HG02588 (cell line): ENCODE data around the gene OSBP2.
"Not testable (repeated sequence)": the region's sequence is repeated elsewhere in the genome, so short reads cannot be mapped to it uniquely, and the experiment has no call there.

Experiments used
- ATAC-seq: cut with Tn5 transposase; IDR thresholded peaks from one replicate; pipeline ENCODE4 v1.9.1; 2021; ENCODE audit warnings: mild to moderate bottlenecking, moderate library complexity; ENCODE audit not compliant: unreplicated experiment

OSBP2 gene

DNA sequence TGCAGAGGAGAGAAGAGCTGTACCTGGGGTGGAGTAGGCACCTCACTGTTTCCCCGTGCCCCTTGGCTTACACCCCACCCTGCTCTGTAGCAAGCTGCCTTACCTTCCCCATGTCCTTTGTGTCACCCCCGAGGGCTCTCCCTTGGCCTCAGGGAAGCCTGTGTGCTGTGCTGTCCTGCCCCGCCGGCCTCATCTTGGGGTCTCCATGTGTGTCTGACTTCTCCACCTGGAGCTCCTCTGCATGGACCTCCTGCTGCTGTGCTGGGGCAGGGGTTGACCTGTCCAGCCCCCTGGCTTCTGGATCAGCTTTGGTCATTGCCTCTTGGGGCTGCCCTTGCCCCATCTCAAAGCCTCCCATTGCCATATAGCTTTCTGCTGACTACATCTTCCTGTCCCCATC lies 59.8 kb downstream of the OSBP2 start:
- ATAC-seq, result no peak

DNA sequence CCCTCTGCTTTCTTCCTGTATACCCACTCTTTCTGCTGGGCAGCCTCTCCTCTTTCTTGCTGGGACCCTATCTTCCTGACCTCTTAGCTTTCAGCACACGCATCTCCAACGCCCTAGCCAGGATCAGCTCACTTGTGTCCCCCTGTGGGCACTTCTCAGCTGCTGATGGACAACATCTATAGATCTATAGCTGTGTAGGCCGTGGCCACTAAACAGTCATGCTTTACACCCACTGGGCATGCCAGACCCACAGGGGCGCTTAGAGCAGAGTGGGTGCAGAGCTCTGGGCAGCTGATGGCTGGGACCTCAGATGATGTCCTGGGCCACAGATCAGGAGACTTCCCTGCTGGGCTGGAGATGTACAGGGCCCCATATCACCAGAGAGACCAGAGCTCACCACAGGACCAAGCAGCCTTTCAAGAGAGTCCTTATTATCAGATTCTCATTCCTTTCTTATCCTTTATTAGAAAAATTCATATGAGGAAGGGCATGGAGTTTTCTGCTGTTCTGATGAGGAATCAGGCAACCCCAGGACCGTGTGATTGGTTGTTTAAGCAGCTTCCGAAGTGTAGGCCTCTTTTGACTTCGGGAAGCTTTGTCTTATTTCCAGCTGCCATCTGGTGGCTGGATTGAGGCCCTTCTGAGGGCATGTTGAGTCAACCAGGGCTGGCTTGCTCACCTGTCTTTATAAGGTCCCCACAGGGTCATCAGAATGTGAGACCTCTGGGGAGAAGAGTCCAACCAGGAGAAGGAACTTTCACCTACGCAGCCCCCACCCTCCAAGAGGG lies 60.5 kb downstream of the OSBP2 start:
- no peak for ATAC-seq

DNA sequence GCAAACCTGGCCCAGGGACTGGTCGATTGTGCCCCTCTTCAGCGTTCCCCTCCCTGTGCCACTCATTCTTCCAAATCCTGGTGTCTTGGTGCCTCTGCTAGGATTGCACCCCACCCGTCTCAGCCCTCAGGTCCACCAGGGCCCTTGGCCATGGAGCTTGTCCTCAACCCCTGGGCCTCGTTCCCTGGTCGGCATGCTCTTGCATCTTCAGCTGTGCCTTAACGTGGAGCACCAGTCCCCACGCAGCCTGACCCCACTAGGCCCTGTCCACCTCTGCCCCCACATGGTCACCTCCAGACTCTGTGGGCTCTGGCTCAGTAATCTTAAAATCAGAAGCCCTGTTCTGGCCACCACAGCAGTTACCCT lies 61.1 kb downstream of the OSBP2 start:
- no peak for ATAC-seq

DNA sequence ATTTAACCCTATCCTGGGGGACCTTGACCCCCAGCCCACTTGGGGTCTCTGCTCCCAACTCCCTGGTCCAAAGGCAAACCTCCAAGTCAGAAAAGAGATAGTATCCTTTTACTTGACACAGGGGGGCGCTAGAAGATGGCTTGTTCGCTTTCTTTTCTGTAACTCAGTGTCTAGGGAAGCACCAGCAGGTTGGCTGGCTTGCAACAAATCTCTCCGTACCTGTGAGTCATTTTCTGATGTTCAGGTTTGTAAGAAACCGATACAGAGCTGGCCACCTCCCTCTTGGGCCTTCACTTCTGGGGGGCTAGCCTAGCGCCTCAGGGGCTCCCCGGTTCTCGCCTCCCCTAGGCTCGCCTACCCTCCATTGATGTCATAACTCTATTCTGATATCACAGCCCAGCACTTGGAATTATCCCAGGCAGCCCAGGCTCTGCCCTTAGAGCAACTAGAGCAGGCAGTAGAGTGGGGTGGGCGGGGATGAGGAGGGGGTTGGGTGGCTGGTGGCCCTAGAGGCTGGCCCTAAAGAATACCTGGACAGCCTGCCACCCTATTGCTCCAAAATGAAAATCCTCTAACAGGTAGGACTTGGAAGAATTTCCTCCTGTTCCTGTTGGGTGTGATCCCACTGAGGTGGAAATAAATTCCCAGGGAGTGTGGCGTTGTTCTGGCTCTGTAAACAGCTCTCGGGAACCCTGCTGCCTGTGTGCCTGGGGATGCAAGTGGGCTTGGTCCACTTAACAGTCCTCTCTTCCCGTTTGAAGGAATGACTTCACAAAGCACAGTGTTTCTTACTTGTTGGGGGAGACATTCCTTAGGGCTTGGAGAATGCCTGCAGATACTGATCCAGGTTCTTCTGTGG lies 69.4 kb downstream of the OSBP2 start:
- ATAC-seq, result no peak

DNA sequence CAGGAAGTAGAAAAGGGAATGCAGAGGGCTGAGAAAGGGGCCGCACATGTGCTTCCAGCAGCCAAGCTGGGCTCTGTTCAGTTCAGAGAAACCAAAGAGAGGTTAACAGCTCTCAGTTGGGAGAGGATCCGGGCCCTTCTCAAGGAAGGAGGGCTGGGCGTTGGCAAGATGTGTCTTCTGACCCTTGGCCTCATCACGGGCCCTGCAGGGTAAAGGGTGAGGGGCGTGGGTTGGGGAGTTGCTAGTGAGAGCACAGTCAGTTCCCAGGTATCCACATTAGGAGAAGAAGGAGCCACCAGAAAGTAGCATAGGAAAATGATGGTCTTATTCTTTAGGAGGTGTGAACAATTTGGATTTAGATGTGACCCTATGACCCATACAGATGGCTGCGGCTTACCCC lies 73.0 kb downstream of the OSBP2 start:
- ATAC-seq, result no peak

DNA sequence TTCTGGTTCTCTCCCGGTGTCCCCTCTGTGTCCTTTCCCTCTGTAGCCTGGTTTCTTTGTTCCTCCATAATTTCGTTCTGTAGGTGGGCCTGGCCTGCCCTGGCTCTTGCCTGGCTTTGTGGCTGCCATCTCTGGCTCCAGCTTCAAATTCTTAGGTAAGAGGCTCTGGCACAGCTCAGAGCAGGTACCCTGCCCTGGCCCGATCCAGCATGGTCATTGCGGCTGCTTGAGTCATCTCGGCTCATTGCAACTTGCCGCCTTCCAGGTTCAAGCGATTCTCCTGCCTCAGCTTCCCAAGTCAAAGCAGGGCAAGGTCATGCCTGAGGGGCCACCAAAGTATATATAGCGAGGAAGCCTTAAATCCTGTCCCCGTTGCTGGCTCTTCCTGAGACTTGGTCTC lies 76.0 kb downstream of the OSBP2 start:
- ATAC-seq, result no peak

DNA sequence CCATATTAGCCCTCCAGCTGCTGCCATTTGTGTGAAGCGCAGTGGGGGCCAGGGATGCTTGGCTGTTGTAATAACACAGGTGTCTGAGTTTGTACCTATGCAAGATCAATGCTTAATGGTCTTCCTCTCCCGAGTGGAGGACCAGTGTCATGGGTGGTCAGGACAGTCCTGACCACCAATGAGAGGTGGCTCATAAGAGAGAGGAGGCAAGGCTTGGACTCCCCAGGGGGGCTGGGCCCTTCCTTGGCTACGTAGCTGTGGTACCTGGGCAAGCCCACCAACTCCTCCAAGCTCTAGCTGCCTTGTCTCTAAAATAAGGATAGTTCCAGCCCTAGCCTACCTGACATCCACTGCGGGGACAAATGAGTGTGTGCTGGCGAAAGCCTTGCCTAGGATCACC lies 79.2 kb downstream of the OSBP2 start:
- no peak for ATAC-seq

DNA sequence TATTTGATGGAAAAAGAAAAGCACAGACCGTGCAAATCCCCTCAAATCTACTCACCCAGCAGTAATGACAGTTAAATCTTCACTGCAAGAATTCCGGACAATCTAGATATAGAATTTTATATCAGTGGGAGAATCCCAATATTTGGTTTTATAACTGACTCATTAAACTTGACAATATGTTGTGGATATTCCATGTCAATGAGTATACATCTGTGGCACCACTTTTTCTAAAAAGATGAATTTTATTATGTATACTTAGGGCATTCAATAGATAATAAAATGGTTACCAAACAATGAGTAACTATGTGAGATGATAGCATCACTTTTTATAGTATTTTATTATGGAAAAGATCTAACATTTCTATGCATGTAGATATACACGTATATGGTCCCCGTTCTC lies 79.9 kb downstream of the OSBP2 start:
- no peak for ATAC-seq

DNA sequence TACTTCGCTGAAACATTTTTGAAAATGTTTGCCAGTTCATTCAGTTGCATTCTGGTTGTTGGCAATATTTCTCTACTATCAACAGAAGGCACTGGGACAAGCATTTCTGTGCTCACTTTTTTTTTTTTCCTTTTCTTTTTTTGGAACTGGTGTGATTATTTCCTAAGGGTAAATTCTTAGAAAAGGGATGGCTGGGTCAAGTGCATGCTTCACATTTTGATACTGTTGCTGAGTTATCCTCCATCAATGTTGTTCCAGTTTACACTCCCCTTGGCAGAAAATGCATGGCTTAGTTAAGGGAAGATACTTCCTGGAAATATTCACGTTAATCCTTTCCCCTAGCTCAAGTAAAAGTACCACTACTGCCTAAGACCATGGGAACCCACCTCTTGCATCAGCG lies 81.8 kb downstream of the OSBP2 start:
- ATAC-seq, result no peak

DNA sequence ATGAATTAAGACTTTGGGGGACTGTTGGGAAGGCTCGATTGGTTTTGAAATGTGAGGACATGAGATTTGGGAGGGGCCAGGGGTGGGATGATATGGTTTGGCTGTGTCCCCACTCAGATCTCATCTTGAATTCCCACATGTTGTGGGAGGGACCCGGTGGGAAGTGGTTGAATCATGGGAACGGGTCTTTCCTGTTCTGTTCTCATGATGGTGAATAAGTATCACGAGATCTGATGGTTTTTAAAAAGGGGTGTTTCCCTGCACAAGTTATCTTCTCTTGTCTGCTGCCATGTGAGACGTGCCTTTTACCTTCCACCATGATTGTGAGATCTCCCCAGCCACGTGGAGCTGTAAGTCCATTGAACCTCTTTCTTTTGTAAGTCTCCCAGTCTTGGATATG lies 82.5 kb downstream of the OSBP2 start:
- ATAC-seq, result not testable (repeated sequence)

DNA sequence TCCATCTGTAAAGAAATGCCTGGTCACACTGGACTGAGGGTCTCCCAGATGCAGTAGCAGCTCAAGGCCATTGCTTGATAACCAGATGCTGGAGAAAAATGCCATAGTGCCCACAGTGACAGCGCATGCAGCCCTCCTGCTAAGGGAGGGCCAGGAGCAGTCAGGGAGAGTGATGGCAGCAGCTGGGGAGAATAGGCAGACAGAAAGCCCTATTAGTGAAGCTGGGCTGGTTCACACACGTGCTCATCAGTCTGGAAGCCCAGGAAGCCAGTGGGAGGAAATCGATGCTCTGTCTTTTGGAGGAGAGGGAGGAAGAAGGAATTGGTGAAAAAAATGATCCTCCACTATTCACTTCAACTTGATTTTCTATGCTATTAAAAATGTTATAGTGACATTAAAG lies 82.9 kb downstream of the OSBP2 start:
- no peak for ATAC-seq

DNA sequence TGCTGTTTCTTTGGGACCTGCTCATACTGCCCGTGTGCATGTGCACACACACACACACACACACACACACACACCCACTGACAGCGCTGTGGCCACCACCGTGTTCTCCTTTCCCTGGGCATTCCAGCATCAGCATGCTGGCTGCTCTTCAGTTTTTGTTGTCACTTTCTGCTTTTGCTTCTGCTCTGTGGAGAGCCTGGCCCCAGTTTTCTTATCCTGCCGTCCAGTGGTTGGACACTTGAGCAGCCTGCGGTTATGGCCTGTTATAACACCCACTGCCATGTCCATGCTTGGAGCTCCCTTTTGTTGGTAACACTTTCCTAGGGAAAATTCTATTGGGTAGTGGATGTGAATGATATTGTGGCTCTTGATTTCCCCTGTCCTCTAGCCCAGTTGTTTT lies 83.6 kb downstream of the OSBP2 start:
- no peak for ATAC-seq

DNA sequence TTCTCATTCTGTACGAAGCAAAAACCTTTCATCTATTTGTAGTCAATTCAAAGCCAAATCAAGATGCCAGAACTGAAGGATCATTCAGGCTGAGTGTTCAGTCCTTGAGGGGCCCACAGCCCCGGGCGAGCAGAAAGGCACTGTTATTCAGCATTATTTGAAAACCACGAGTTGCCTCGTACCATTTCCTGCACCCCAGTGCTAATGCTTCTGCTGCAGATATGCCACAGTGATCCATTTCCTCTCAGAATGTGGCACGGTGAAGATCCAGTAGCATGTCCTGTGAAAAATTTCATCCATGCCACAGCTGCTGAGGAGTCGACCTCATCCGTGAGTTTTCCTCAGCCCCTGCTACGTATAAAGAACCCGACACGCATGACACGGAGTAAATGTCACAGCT lies 85.4 kb downstream of the OSBP2 start:
- ATAC-seq, result no peak

DNA sequence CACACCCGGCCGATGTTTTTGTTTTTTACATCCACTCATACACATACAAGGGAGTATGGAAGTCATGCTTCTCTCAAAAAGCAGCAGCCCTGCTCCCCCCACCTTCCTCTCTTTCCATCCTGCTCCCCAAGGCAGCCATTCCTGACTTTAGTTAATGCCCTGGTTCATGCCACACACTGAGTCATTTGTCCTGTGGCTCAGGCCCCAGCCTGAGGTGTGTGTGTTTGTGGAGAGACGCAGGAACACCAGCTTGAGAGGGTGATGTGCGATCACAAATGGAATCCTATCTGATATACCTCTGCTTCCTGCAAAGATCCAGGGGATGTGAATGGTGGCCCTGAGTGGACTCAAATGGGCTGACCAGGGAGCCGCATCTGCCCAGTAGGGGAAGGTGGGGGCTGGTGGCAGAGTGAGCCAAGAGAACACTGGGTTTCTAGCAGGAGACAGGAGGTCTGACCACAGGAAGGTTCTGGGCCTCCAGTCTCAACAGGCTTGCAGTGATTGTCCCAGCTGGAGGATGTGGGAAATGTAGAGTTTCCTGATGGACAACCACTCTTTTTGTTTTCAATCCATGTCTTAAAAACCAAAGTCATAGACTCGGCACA lies 86.7 kb downstream of the OSBP2 start:
- no peak for ATAC-seq

DNA sequence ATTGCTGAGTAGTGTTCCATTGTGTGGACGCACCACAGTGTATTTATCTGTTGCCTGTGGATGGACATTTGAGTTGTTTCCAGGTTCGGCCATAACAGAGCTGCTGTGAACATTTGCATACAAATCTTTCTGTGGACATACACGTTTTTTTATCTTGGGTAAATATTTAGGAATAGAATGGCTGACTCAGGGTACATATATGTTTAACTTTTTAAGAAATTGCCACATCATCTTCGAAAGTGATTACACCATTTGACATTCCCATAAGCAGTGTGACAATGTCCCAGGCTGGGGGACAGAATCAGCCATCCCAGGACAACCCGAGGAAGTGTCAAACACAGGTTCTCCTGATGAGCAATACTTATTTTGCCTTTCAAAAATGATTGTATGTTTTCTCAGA lies 87.9 kb downstream of the OSBP2 start:
- ATAC-seq, result no peak

DNA sequence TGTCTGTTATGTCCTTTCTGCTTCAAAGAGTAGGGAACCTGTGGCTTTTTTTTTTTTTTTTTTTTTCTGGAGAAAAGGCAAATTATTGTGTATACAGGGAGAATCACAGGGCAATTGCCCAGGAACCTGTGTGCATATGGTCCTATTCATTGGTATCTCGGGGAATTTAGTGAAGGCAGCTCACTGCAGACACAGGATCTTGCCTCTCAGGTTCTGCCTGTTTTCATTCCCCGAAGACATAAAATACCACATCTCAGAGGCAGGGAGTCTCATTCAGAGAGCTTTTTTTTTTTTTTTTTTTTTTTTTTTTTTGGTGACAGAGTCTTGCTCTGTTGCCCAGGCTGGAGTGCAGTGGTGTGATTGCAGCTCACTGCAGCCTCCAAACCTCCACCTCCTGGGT lies 88.3 kb downstream of the OSBP2 start:
- ATAC-seq, result no peak

DNA sequence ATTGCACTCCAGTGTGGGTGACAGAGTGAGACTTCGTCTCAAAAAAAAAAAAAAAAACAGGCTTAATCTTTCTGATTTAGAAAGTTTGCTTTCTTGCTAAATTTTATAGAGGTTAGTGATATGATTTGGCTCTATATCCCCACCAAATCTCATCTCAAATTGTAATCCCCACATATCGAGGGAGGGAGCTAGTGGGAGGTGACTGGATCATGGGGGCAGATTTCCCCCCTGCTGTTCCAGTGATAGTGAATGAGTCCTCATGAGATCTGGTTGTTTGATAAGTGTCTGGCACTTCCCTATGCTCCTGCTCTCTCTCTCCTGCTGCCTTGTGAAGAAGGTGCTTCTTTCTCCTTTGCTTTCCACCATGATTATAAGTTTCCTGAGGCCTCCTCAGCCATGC lies 90.9 kb downstream of the OSBP2 start:
- no peak for ATAC-seq

DNA sequence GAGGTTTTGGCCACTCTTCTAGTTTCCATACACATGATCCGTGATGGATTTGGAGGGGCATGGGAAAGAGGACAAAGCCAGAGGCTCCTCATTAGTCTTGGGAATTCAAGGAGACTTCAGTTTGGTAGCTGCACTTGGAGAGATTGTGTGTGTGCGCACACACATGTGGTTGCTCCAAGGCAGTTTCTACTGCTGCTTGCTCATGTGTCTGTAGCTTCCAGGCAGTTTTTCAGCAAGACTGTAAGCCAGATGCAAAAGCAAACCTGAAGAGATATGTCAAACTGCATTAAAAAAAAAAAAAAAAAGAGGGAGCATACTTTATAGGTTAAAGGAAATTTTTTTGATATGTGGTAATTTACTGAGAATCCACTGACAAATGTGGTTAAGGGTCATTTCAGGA lies 95.7 kb downstream of the OSBP2 start:
- no peak for ATAC-seq

DNA sequence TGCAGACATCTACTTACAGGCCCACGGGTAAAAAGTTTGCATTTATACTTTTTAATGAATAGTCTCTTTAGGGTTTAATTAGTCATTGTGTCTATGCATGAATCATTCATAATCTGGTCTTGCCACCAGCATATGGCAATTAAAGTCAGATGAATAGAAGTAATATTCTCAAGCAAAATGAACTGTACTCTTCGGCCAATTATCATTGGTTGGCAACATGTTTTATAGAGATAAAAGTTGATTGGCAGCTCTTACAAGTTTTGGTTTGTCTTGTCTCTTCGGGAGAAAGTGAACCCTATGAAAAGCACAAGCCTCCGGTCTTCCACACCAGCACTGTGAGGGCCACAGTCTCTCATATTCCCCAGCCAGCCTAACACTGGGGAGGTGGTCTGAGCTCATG lies 97.8 kb downstream of the OSBP2 start:
- no peak for ATAC-seq

DNA sequence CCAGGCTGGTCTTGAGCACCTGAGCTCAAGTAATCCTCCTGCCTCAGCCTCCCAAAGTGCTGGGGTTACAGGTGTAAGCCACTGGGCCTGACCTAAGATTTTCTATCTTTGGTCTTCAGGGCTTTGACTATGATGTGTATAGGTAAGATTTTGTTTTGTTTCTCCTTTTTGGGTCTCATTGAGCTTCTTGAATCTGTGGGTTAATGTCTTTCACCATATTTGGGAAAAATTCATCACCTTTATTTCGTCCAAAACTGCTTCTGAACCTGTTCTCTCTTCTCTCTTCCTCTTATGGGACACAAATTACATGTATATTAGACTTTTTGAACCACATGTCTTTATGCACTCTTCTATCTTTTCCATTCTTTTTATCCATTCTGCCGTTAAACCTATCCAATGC lies 100.4 kb downstream of the OSBP2 start:
- no peak for ATAC-seq

DNA sequence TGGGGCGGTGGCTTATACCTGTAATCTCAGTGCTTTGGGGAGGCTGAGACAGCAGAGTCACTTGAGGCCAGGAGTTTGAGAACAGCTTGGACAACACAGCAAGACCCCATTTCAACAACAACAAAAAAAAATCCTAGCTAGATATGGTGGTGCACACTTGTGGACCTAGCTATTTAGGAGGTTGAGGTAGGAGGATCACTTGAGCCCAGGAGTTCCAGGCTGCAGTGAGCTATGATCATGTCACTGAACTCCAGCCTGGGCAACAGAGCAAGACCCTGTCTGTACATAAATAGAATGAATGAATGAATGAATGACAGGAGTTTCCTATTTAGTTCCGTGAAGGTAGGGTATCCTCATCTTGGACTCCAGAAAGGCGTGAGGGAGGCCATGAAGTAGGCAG lies 107.0 kb downstream of the OSBP2 start:
- ATAC-seq, result no peak
